SH-SY5Y (cell line): Measurements from ENCODE around the gene ADCY9.

Experiments used
- GATA2 ChIP-seq: IDR thresholded peaks from 2 replicates; pipeline ENCODE4 v1.6.1; 2011; ENCODE audit warnings: mild to moderate bottlenecking, low read depth, low read length
- GATA3 ChIP-seq: IDR thresholded peaks from 2 replicates; pipeline ENCODE4 v1.6.1; 2011; ENCODE audit warnings: low read depth, mild to moderate bottlenecking, low read length, moderate library complexity

Gene ADCY9

DNA sequence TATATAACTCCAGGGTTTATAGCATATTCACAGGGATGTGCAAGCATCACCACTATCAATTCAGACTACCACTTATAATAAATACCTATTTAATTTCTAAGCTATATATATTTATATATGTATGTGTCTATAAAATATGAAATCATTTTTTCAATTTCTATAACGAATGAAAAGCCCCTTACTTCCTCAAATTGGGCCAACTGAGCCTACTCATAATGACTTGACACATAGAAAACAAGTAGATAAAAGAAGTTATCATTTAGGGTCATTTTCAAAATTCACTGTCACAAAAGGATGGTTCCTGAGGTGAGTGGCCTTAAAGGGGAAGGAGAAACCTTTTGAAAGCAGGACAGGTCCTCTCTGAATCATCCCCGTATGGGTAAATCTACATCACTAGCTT, 114.1 kb downstream of the ADCY9 start:
- TF ChIP-seq GATA3 (no peak), GATA2 (no peak)

DNA sequence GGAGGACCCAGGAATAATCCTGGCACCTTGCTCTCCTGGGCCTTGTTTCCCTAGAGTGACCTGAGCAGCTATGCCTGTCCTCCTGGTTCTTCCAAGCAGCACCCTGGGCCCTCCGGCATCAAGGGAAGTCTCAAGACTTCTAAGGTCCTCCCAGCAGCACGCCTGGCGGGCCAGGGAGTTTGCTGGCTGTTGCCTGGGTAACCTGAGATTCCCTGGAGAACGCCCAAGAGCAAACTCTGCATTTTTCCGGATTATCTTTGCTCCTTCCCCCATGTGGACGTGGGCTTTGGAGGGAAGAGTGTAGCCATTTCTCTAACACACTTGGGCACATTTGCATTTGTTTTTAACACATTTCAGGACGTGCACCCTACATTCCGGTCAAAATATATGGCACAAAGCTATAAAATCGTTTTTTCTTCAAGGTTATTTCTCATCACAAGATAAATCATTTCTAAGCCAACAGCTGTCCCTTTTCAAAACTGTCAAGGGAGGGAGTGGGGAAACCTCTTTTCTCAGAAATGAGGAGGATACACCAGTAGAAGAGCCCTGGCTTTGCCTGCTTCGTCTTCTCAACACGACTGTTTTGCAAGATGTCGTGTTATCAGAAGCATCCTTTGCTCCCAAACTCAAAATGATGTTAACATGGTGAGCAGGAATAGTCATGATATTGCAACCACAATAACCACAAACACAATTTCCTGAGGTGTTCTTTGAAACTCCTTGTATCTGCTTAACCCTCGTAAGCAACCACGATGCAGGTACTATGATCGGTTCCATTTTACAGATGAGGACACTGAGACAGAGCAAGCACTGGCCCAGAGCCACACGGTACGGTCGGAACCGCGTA, 116.5 kb downstream of the ADCY9 start:
- no peak for TF ChIP-seq GATA3
- TF ChIP-seq GATA2 = no peak

DNA sequence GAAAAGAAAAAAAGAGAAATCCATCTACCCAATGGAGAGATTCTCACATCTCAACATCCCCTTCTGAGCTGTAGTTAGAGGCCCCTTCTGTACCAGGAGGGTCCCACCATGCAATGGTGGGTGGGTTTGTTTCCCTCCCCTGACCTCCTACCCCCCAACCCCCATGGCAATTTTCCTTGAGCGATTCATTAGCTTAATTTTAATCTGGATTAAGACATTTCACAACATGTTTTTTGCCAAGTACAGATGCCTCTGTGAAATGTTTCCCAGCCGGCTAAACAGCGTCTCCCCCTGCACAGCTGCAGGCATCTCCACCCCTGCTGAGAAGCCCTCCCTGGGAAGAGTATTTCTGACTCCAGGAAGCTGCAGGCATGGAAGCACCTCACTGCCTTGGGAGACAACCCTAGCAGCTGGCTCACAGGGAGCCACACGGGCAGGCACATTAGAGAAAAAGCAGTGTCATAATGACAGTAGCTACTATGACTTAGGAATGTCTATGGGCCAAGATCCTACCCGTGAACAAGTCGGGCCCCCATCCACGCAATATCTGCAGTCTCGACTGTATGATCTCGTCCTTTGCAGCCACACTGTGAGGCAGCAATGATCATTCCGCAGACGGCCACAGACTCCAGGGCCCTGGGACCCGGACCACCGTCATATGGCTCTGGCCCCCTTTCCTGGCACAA, 117.3 kb downstream of the ADCY9 start:
- TF ChIP-seq GATA2 (no peak), GATA3 (no peak)

DNA sequence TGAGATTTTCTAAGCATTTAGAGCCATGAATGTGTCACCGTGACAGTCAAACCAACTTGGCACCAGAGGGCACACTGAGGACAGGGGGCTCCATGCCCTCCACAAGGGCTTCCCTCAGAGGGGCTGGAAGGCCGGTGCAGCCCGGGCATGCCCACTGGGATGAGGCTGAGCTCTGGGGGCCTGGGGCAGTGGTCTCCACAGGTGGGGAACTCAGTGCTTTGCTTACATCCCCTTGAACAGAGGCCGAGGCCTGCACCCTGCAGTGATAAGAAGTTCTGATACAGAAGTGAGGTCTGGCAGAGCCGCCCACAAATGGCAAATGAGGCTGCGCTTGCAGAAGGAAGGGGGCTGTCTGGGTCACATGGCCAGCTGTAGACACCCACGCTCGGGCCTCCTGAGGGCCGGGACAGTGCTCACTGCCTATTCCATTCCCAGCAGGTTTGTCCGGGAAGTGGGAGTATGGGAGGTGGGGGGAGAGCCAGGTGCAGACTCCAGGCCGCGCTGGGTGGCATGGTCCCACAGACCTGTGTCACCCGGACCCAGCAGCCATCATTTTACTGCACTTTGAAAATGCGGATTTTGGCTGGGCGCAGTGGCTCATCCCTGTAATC, 118.9 kb downstream of the ADCY9 start:
- TF ChIP-seq GATA3 = no peak
- TF ChIP-seq GATA2 = no peak

DNA sequence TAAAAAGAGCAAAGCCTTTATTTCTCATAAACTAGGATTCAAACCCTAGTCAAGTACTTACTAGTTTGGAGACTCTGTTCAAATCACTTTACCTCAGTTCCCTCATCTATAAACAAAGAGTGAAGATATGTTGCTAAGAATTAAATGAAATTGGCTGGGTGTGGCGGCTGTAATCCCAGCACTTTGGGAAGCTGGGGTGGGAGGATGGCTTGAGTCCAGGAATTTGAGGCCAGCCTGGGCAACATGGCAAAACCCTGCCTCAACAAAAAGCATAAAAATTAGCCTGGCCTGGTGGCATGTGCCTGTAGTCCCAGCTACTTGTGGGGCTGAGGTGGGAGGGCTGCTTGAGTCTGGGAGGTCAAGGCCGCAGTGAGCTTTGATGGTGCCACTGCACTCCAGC, 121.2 kb downstream of the ADCY9 start:
- TF ChIP-seq GATA2 (no peak), GATA3 (no peak)

DNA sequence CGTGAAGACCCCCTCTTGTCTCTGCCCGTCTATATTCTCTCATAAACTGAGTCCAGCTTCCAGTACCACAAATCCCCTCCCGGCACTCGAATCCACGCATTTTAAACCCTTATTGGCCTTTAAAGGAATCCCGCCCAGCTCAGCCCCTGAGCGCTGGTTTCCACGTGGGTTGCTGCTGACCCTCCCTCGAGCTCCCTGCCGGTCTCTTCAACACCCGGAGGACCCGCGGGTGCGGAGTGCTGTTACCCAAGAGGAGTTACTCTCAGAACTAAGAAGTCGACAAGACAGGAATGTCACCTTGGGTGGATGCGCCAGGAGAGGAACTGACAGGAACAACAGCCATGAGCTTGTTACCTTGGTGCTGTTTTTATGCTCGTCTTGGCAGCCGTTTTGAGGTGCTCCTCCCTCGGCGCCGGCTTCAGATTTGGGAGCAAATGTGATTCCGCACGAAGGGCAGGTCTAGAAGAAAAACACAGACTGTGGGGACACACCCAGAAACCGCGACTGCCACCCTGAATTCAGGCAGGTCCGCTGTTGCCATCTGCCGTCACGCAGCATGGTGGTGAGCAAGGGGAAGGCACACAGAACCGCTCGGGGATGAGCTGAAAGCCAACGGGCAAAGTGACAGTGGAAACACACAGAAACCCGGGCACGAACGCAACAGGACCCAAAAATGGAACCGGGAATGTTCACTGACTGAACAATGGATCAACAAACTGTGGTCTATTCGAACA, 123.0 kb downstream of the ADCY9 start:
- TF ChIP-seq GATA2 = no peak
- TF ChIP-seq GATA3 = no peak

DNA sequence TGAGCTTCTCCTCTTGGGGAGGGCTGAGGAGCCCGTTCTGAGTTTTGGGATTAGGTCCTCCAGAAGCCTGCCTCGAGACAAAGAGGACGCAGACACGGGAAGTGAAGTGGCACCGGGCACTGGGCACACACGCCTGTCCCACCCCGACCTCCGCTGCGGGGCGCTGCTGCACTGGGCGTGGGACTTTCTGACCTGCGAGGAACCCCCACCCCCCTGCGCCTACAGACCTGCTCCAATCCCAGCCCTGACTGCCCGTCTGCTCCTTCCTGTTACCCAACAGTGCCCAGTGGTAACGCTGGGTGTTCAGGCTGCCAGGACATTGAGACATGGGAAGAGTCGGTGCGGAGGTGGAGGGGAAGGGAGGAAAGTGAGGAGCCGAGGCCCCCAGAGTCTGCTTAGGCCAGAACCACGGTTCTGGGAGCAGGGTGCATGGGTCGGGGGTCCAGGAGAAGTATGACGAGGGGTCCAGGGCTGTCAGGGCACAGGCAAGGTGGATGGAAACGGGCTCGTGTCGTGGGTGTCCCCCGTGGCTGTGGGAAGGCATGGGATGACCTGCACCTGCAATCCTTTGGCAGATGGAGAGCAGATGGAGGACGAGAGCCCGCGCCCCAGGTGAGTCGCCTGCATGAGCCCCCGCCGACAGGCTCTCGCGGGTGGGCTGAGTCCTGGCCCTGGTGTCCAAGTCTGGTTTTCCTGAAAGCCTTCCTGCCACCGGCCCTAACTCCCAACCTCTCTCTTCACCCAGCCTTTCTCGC, 123.8 kb downstream of the ADCY9 start:
- TF ChIP-seq GATA2 = no peak
- TF ChIP-seq GATA3 = no peak

DNA sequence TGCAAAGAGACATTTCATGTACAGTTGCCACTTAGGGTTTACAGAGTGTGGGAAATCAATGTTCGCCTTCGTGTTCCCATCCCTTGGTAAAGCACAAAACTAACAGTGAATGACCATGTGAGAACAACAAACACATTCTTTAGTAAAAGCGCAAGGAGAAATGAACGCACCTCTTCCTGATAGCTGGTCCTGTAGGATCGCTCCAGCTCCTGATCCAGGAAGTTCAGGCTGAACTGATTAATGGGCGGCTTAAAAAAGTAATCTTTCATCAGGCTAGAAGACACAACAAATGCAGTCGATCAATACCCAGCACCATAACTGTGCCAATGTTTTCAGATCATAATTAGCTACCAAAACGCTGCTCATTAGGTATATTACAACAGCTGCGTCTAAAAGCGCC, 127.4 kb downstream of the ADCY9 start:
- TF ChIP-seq GATA3 = no peak
- TF ChIP-seq GATA2 = no peak

DNA sequence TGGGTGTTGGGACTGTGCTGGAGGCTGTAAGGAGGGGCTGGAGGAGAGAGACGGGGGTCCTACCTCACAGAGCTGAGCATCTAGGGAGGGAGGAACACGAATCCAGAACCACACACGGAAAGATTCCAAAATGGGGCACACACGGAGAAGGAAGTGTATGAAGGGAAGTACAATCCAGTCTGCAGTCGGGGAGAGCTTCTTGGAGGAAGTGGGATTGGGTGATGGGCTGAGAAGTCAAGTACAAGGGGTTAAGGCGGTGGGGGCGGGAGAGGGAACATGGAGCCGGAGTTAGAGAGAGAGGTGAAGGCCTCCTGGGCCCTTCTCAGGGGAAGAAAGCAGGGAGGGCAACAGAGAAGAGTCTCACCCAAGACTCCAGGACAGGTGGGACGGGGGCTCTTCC, 128.2 kb downstream of the ADCY9 start:
- no peak for TF ChIP-seq GATA2
- no peak for TF ChIP-seq GATA3

DNA sequence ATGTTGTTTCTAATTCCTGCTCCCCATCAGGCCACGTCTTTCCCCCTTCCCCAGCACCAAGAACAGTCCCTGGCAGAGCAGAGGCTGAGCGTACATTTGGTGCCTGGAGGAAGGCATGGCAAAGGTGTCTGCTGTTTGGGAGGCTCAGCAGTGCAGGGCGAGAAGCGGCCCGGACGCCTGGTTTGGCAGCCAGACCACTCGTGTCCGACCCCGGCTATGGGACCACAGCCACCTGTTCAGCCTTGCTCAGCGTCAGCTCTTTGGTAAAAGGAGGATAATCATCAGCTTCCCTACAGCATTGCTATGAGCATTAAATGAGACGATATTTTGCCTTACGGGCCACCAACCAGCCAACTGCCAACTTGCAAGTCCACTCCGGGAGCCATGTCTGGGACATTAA, 129.0 kb downstream of the ADCY9 start:
- TF ChIP-seq GATA3 = no peak
- no peak for TF ChIP-seq GATA2

DNA sequence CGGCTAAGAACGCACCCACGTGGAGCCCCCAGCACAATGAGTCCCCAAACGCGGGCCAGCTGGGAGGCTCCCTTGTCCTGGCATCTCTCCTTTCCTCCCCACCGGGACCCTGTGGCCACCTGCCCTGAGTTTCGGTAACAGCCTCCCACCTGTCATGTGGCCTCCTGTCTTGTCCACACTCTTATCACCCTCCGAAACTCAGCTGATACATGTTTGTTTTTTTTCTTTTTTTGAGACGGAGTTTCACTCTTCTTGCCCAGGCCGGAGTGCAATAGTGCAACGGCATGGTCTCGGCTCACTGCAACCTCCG, 130.1 kb downstream of the ADCY9 start:
- TF ChIP-seq GATA2 = no peak
- TF ChIP-seq GATA3 = no peak

DNA sequence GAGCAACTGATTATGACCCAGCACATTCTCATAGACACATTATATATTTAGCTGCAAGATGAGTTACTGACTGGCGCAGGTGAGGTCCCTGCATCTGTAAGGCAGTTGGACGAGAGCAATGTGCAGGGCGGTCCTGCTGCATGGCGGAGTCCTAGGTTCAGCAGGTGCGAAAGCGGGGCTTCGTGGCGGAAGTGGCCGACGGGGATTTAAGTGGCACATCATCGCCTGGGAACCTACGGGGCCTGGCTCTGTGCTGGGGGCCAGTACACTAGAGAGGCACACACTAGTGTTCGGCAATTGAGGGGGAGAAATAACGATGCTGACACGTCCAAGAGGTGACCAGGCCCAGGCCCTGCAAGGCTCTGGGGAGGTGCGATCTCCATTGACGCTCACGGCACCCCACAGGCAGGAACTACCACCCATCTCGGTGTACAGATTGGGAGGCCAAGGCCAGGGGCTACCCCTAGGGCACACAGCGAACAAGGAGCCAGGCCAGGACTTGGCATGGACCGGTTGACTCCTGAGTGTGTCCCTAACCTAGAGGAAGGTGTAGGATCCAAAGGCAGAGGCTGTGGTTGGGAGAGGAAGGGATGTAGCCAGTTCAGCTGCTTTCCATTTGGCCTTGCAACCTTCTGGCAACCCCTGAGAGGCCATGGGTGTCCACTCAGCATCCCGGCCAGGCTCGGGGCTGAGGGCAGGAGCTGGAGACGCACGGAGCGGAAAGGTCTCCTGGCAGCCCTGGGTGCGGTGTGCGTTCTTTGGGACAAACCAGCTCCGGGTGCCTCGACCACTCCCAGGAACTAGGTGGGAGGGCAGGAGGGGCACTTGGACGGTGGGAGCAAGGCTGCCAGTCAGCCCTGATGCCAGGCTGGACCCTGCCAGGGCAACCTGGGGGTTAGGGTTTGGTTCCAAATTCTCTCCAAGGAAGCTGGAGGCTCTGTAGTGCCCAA, 131.9 kb downstream of the ADCY9 start:
- no peak for TF ChIP-seq GATA2
- TF ChIP-seq GATA3 = no peak

DNA sequence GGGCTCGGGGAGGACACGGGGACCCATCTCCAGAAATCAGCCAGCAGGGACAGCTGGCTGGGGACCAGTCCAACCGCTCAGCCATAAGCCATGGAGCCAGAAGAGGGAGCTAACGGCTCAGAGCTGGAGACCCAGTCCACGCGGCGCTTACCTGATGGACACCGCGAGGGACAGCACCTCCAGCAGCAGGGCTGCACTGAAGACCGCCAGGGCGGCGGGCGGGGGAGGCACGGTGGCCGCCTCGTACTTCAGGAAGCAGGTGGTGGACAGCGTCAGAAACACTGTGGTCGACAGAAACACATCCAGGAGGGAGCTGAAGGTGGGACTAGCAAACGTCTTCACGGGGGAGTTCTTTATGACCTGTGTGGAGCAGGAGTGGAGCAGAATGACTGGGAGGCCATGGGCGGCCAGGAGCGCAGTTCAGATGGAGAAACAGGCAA, 133.1 kb downstream of the ADCY9 start:
- TF ChIP-seq GATA3 (no peak), GATA2 (no peak)

DNA sequence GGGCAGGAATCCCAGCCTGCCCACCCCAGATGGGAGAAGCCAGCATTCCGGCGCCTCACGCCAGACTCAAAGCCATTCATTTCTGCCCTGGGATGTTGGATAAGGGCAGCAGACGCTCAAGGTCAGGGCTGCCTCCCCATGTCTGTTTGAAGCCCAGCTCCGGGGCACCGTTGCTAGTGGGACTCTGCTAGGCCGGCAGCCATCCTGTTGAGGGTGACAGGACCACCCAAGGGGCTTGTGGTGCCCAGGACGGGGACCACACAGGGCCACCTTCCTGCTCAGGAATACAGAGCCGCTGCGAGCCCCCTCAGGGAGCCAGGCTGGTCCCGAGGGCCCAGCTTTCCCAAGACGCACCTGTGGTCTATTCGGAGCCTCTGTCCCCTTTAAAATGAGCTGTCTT, 134.0 kb downstream of the ADCY9 start:
- TF ChIP-seq GATA2 (no peak), GATA3 (no peak)
